Activated CD8-positive, alpha-beta memory T cell treated with anti-CD3 and anti-CD28 coated beads, Interleukin-2, amount 50 U/mL, for 1 hour (primary cell): ENCODE results near the gene PIK3CB.
"Not testable (repeated sequence)": the region's sequence is repeated elsewhere in the genome, so short reads cannot be mapped to it uniquely, and the experiment has no call there.

Experiments used
- DNase-seq: peaks from one replicate; pipeline ENCODE4 v3.0.0-alpha.2; 2020; ENCODE audit errors: extremely low read depth

Gene PIK3CB

DNA sequence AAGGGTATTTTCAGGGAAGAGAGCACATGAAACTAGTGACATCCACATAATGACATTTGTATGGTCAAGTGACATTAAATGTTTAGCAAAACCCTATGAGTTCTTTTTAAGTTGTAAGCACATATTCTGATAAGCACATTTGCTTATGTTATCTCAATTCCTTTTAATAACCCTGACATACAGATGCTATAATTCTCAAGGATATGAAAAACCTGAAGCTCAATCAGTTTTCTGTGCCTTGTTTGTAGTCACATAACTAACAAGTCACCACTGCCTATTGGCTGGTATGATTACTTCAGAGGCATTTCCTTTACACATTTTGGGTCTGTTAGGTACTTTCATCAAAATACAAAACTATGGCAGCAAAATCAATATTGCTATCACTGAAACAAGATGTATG lies 152.1 kb downstream of the PIK3CB start:
- DNase-seq: no peak

DNA sequence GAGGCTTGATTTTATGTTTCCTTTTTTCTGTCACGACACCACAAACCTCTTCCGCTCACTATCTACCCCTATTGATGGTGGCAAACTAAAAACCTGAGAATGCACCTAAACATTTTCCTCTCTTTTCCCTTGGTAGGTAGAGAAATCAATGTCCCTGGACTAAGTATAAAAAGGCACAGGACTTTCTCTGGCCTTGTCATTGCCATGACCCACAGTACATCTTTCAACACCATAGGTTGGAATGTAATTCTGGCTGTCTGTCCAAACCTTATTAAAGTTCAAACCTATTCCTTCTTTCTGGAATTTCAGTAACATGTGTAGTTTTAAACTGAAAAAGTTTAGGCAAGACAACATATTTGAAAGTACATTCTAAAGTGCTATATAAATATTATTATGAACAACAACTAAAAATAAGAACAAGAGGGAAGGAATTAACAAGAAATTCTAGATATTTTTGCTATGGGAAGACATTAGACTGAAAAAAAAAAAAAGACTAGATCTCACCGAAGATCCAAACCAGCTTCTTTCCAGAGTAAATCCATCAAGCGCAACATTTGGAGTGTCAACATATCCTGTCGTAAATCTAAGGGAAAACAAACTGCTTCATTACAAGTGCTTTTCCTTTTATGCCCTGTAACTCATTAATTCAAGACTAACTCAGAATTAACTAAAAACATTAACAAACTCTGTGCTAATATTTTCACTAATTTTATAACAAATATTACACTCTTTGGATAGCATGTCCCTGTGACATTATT lies 153.1 kb downstream of the PIK3CB start:
- no peak for DNase-seq

DNA sequence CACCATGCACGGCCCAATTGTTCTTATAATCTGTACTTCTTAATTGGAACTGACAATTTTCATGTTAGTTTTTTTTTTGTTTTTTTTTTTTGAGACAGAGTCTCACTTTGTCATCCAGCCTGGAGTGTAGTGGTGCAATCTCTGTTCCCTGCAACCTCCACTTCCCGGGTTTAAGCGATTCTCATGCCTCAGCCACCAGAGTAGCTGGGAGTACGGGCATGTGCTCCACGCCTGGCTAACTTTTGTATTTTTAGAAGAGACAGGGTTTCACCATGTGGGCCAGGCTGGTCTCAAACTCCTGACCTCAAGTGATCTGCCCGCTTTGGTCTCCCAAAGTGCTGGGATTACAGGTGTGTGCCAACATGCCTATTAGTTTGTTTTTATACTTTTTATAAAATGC lies 153.8 kb downstream of the PIK3CB start:
- DNase-seq: not testable (repeated sequence)

DNA sequence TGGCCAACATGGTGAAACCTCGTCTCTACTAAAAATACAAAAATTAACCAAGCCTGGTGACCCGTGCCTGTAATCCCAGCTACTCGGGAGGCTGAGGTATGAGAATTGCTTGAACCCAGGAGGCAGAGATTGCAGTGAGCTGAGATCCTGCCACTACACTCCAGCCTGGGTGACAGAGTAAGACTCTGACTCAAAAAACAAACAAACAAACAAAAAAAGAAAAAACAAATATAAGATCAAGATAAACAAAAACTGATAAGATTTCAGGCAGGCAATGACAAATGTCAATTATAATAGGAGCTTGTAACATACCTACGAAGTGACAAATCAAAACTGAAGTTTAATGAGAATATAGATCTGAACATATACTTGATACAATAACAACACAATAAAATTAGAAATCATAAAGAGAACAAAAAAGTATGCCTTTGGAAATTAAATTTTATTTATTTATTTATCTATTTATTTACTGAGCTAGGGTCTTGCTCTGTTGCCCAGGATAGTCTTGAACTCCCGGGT lies 155.8 kb downstream of the PIK3CB start:
- no peak for DNase-seq

DNA sequence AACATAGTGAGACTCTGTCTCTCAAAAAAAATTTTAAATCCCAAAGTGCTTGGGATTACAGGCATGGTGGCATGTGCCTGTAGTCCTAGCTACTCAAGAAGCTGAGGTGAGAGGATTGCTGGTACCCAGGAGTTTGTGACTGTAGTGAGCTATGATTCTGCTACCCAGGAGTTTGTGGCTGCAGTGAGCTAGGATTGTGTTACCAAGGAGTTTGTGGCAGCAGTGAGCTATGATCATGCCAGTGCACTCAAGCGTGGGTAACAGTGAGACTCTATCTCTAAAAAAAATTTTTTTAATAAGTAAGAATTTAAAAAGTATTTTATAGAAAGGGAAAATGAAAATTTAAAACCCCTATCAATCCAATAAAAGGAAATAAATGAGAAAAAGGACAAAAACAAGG lies 156.6 kb downstream of the PIK3CB start:
- no peak for DNase-seq

DNA sequence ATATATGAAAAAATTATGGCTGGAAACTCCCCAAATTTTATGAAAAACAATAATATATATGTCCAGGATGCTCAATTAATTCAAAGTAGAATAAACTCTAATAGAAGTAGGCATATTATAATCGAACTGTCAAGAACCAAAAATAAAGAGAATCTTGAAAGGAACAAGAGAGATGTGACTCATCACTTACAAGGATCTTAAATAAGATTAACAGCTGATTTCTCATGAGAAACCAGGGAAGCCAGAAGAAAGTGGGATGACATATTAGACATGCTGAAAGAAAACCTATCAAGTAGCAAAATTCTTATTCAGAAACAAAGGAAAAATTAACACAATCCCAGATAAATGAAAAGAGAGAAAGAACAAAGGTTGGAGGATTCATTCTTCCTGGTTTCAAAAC lies 159.3 kb downstream of the PIK3CB start:
- DNase-seq: no peak

DNA sequence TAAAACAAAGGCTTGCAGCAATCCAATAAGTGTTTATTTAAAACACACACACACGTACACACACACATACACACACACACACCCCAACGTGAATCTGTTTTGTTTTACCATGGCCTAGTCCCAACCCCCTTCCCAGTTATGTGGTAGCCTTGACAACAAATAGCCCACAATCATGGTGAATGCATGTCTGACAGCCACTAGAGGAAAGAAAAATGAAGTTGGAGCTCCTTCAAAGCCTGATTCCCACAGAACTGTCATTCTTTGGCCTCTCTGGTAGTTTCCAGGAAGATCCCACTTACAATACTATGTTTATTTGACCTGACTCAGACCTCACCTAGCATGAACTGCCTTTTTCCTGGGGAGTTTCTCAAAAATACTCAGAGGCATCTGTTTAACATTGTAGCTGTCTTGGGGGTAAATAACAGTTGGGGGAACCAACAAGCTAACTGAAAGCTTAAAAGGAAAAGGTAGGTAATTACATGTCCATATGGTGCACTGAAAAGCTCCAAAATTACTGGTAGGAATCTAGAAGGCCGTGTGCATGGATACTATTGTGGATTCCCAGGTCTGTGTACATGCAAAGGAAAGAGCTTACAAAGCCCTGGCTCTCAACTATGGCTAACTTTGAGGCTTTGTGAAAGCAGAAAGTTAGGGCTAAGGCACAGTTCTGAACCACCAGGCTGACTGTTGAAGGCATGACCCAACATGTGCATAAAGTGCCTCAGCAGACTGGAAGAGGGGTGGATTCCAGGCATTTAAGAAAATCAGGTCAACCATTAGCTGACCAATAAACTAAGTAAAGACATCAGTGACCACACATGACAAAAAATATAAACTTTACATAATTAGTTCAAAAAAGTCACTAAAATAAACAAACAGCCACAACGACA lies 160.8 kb downstream of the PIK3CB start:
- no peak for DNase-seq

DNA sequence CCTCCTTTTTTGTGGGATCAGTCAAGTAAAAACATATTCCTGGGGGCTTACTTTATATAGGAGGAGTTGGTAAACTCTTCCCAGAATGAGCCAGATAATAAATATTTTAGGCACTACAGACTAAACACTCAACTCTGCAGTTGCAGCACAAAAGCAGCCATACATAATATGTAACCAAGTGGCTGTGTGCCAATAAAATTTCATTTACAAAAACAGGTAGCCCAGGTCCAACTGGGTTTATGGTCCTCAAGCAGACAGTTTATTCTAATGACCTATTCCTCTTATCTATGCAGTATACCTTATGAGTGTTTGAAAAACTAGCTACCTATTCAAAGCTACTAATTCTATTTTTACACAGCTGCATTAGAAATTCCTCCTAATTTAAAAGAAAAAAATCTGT lies 164.3 kb downstream of the PIK3CB start:
- no peak for DNase-seq

DNA sequence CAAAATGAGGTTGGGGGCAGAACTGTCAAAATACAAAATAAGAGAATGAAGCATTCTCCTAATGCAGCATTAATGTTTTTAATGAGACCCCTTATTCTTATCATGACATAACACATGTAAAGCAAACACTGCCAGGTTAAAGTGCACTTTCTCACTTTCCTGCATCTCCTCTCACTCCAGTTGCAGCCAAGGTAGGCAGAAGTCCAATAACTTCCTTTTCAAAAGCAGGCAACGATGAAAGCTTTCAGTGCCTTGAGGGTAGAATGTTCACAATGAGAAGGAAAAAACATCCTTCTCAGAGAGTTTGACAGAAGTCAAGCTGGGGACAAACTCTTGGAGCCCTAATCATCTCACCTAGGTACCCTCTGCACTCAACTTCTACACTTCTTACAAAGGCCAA lies 166.6 kb downstream of the PIK3CB start:
- DNase-seq: no peak

DNA sequence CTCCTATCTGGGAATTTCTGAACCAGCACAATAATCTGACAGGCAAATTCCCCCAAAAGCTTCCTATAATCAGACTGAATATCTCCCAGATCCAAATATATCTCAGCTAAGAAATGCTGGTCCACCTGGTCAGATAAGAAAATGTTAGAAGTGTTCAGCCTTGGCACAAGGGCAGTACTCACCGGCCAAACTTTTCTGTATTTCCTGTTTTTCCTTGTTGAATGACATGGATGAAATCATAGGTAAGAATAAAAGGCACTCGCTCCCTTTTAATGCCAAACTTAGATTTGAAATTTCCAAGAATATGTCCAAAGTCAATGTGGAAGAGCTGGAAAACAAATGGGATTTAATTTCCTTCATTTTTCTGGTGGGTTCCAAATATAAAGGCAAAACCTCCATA lies 177.2 kb downstream of the PIK3CB start:
- DNase-seq: no peak

DNA sequence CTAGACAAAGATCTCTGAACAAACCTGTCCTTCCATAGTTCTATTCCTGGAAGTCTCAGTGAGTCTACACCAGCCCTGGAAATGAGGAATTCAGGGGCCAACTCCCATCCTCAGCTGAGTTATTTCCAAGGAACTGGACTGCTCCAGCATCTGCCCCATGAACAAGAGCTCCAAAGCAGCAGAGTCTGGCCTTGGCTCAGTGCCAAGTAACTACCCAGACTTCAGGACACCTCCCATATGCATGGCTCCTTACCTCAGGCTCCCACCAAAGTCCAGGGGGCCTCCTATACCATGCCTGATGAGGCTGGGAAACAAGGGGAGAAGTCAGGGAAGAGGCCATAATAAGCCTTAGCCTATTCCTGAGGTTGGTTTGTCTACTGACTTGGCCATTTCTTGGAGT lies 181.2 kb downstream of the PIK3CB start:
- no peak for DNase-seq

DNA sequence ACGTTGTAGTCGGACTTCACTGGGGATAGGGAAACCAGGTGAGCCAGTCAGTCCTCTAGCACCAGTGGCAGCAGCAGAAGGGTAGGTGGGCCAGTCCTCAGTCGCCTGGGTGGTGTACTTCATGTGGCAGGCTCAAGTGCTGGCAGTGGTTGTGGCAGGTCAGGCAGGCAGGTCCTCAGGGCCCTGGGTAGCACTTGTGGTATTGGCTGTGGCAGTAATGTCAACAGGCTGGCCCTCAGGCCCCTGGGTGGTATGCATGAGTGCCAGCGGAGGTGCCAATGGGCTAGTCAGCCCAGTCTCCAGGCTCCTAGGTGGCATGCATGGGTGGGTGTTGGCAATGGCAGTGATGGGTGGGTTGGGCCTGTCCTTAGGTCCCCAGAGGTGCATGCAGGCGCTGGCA lies 185.6 kb downstream of the PIK3CB start:
- no peak for DNase-seq

DNA sequence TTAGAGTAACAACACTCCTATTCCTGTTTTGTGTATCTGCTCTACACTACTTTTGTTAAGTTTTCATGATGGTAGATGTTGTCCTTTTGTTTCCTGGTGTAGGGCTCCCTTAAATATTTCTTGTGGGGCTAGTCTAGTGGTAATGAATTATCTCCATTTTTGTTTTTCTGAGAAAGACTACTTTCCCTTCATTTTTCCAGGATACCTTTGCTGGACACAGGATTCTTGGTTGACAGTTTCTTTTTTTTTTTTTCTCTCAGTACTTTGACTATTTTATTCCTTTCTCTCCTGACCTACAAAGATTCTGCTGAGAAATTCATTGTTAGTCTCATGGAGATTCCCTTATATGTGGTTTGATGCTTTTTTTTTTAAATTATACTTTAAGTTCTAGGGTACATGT lies 188.2 kb downstream of the PIK3CB start:
- DNase-seq: no peak

DNA sequence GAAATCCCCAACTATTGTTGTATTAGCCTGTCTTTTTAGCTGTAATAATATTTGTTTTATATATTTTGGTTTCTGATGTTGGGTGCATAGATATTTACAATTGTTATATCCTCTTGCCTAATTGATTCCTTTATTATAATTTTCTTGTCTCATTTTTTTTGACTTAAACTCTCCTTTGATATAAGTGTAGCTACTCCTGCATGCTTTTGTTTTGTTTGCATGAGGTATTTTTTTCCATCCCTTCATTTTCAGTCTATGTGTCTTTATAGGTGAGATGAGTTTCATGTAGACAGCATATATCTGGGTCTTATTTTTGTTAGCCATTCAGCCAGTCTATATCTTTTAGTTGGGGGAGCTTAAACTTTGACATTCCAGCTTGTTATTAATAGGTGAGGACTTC lies 188.7 kb downstream of the PIK3CB start:
- no peak for DNase-seq

DNA sequence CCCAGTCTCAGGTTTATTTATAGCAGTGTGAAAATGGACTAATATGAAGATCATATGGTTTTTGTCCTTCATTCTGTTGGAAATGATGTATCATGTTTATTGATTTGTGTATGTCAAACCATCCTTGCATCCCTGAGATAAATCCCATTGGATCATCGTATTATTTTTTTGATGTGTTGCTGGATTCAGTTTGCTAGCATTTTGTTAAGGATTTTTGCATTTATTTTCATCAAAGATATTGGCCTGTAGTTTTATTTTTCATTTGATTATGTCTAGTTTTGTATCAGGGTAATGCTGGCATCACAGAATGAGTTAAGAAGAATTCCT lies 191.8 kb downstream of the PIK3CB start:
- DNase-seq: no peak

DNA sequence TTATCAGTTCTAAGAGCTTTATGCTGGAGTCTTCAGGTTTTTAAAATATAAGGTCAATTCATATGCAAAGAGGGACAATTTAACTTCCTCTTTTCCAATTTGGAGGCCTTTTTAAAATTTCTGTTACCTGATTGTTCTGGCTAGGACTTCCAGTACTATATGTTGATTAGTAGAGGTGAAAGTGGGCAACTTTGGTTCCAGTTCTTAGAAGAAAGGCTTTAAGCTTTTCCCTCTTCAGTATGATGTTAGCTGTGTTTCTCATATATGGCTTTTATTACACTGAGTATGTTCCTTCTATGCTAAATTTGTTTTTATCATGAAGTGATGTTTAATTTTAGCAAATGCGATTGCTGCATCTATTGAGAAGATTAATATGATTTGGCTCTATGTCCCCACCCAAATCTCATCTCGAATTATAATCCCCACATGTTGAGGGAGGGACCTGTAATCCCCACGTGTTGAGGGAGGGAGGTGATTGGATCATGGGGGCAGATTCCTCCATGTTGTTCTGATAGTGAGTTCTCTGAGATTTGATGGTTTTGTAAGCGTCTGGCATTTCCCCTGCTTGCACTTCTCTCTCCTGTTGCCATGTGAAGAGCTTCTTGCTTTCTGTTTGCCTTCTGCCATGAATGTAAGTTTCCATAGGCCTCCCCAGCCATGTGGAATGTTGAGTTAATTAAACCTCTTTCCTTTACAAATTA lies 192.4 kb downstream of the PIK3CB start:
- no peak for DNase-seq

DNA sequence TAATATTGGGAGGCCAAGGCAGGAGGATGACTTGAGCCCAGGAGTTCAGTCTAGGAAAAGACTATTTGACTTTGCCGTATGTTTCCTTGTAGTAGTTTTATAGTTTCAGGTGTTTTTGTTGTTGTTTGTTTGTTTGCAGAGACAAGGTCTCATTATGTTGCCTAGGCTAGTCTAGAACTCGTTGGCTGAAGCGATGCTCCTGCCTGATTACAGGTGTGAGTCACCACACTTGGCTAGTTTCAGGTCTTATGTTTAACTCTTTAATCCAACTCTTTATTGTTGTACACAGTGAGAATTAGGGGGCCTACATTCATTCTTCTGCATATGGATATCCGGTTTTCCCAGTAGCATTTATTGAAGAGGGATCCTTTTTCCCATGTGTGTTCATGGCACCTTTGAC lies 194.2 kb downstream of the PIK3CB start:
- no peak for DNase-seq

DNA sequence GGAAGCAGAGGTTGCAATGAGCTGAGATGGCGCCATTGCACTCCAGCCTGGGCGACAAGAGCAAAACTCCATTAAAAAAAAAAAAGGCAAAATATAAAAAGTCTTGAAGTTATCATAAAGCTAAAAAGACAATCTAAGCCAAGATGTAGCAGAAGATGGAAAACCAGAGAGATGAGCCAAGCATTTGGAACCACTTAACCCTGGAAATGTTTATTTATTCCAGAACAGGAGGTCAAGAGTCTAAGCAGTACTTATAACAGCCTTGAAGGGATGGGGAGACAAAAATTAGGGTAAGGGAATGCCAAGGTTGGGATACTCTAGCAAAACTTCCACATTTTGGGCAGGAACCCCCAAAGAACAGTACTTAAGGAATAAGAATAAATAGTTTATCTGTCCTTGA lies 196.1 kb downstream of the PIK3CB start:
- DNase-seq: no peak

DNA sequence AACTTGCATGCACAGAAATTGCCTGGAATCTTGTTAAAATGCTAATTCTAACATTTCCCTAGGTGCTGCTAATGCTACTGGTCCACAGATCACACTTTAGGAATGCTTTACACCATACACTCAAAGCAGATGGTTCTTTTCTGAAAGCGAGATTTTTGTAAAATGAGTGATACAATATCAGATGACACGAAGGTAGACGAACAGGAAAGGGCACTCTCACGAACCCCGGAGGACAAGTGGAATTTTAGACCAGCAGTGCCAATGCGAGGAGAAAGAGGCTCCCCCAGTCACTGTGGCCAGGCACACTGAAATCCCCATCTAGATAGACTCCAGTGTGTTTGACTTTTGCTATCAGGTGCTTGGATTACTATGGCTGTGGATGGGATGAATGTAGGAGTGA lies 205.2 kb downstream of the PIK3CB start:
- DNase-seq: no peak

DNA sequence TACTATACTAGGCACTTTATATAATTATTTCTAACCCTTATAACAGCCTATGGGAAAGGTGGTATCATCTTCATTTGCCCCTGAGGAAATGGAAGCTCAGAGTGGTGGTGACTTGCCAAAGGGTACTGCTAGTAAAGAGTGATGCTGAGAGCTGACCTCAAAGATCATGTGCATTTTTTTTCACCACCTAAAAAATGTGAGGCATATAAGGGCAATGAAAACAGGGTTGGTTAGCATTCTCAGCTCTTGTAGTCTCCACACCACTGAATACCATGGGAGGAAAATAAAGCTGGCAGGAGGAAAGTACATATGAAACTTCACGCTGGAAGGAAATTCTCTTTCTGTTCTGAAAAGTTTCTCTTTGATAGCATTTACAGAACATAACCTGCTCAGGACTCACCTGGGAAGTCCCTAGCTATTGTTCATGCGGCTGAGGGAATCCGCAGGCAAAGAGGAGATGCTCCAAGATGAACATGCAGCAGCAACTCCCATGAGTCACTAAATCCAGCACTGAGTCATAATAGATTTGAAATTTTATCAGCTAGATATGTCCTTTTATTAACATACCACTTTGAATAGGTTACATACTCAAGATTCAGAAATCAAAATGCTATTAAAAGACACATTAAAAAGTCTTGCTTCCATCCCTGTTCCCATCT lies 208.9 kb downstream of the PIK3CB start:
- no peak for DNase-seq

DNA sequence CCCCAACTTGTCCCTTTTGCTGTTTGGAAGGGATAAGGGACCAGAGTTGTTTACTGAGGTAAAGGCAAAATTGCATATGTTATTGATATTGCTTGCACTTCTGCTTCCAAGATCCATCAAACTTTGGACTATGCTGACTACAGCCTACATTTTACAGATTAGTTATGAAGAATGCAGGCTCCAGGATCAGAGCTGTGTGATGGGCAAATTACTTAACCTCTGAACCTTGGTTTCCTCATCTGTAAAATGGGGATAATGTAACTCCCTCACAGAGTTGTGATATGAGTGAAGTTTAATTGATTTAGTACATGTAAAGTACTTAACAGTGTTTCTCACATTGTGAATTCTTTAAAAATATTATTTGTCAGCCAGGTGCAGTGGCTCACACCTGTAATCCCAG lies 210.2 kb downstream of the PIK3CB start:
- no peak for DNase-seq

DNA sequence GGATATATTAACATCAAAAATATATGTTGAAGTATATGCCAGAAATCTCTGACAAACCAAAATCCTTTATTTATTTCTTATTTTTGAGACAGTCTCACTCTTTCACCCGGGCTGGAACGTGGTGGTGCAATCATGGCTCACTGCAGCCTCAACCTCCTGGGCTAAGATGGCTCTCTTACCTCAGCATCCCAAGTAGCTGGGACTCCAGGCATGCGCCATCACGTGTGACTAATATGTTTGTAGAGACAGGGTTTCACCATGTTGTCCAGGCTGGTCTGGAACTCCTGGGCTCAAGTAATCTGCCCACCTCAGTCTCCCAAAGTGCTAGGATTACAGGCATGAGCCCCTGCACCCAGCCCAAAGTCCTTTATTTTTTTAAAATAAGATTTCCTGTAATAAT lies 214.3 kb downstream of the PIK3CB start:
- no peak for DNase-seq
